HG03469 (cell line): ENCODE measurements around the gene ACOT8.
A peak's percentile ranks its signal among the peaks of the same experiment; 100 is the strongest.
"Not testable (repeated sequence)": the region's sequence is repeated elsewhere in the genome, so short reads cannot be mapped to it uniquely, and the experiment has no call there.

Source experiments
- ATAC-seq: cut with Tn5 transposase; IDR thresholded peaks from one replicate; pipeline ENCODE4 v1.9.1; 2021; ENCODE audit warnings: mild to moderate bottlenecking, moderate library complexity, moderate number of reproducible peaks; ENCODE audit not compliant: unreplicated experiment

The ACOT8 gene

GRCh38 chr20:45857114-45857881, at the start of gene ACOT8, which contains the start of gene ZSWIM3:
Gene ACOT8, minus strand, starts transcription at chr20:45857392. Its CDS starts 77 bp downstream, at chr20:45857315.
Gene ZSWIM3, plus strand, starts transcription at chr20:45857614. Its CDS starts 212 bp downstream, at chr20:45857826.
- peak; percentile 95 for ATAC-seq

DNA sequence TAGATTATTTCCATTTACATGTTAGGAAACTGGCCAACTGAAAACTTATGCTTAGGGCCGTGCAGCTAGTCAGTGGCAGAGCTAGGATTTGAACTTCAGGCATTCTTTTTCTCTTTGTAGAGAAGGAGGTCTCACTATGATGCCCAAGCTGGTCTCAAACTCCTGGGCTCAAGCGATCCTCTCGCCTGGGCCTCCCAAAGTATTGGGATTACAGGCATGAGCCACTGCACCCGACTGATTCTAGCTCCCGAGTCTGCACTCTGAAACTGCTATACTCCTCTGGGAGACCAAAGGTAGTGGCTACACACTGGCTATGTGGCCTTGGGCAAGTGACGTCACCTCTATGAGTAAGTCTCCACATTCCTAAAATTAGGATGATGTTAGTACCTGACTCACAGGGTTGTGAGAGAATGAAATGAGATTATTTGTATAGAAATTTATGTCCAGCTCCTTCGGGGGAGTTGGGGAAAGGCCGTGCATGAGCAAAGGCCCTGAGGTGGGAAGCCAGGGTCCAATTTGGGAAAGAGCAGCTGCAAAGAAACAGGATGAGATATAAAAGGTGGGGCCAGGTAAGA, 48.4 kb upstream of the ACOT8 start:
- ATAC-seq: no peak

GRCh38 chr20:45904583-45905504, 47.7 kb upstream of the ACOT8 start:
- ATAC-seq: no peak

DNA sequence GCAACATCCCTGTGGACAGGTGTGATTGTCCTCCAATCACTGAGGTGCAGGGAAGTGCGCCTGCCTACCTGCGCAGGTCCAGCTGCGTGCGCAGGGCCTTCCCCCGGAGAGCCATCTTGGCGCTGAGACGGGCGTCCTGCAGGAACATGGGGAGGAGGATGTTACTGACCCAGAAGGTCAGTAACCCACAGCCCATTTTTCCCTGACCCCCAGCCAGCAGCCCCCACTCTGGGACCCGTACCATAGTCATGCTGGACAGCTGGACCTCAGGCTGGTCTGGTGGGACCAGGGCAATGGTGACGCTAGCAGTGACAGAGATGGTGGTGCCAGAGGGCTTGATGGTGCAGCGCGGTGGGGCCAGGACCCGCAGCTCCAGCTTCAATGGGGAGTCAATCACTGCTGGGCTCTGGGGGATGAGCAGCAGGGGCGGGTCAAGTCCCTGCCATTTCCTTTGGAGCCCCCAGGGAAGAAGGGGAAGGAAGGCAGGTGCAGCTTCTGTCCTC, 45.1 kb upstream of the ACOT8 start:
- ATAC-seq: no peak

- ATAC-seq: not testable (repeated sequence)
Observed at GRCh38 chr20:45901332-45901731, 44.1 kb upstream of the ACOT8 start.

DNA sequence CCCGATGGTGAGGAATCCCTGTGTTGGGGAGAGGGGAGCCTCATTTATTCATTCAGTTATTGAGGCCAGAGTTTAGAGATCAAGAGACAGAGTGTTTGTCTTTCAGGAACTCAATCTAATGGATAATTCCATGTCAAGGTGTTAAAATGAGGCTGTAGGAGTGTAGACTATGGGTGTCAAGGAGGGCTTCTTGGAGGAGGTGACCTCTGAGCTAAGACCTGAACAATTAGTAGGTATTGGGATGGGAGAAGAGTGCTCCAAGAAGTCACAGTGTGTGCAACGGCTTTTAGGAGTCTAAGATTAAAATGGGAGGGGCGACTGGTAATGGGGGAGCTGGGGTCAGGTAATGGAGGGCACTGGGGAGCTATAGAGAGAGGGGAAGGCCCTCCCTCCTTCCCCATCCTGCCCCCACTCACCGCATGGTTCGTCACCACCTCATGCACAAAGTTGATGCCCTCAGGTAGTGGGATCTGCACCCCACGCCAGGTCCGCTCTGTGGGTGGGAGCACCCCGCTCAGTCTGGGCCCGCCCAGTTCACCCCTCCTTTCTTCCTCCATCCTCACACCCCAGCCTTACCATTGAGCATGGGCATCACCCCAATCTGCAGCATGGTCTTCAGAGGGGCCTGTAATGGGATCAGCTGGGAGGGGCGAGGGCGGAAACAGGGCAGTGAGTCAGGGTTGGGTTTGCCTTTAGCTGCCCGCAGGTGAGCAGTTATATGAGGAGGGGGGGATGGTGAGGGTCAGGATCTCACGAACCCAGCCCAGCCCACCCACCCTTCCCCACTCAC, 42.0 kb upstream of the ACOT8 start:
- no peak for ATAC-seq

- ATAC-seq: no peak
Observed at GRCh38 chr20:45898285-45898684, 41.1 kb upstream of the ACOT8 start.

DNA sequence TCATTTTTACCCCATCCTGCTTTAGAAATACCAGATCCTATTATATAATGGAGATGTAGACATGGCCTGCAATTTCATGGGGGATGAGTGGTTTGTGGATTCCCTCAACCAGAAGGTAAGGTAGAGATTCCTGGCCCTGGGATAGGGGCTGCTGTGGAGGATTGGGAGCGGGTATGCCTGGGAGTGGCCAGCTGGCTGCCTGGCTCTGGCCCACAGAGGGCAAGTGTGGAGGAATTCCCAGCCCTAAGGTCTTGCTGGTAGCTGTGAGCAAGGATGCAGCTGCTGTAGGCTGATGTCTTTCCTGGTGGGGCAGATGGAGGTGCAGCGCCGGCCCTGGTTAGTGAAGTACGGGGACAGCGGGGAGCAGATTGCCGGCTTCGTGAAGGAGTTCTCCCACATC, 40.5 kb upstream of the ACOT8 start:
- no peak for ATAC-seq

GRCh38 chr20:45897289-45897688, 40.1 kb upstream of the ACOT8 start:
- no peak for ATAC-seq

DNA sequence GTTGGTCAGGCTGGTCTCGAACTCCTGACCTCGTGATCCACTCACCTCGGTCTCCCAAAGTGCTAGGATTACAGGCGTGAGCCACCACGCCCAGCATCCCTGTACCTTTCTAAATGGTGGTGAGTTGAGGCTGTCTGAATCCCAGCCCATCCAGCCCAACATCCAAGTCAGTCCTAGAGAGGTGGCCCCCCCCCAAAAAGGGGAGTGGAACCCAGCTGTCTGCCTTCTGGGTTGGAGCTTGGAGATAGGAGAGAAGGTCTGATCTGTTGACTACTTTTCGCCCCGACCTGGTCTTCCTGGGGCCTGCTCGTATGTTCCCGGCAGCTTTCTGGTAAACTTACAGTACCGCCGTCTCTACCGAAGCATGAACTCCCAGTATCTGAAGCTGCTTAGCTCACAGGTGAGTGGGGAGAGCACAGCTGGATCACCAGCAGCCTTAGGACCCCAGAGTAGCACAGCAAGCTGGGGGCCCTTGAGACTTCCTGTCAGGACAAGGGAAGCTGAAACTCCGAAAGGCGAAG, 39.5 kb upstream of the ACOT8 start:
- no peak for ATAC-seq

- no peak for ATAC-seq
Observed at GRCh38 chr20:45894797-45895196, 37.6 kb upstream of the ACOT8 start.

DNA sequence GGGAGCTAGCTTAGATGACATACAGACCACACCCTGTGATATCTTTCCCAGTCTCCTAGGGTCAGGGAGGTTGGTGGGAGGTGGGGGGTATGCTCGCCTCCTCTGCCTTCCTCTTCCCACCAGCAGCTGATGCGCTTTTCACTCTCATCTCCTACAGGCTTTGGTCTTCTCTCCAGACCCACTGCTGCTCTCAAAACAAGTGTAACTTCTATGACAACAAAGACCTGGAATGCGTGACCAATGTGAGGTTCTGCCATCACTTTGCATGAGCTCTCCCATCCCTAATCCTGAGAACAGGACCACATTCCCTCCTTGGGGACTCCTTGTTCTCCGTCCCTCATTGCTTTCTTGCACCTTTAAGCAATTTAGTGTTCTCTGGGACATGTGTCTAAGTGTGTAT, 36.6 kb upstream of the ACOT8 start:
- no peak for ATAC-seq

DNA sequence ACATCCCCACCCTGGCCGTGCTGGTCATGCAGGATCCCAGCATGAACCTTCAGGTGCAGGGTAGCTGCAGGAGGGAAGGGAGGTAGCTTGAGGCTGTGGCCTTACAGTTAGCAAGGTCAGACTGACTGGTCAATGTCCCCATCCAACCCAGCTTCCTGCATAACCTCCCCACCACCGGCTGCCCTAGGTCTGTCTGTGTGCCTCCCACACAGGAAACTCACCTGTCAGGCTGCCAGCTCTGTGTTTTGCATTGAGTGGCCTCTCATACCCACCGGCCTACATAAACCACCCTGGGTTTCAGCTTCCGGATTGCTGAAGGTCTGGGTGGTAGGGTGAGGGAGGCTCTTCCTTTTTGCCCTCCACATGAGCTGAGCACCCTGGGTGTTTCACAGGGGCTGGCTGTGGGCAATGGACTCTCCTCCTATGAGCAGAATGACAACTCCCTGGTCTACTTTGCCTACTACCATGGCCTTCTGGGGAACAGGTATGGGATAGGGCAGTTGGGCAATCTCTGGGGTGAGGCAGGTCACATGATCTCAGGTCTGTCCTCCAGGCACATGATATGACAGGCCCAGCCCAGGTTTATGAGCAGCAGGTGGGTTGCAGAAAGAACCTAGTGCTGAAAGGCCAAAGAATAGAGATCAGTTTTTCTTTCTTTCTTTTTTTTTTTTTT, 35.8 kb upstream of the ACOT8 start:
- ATAC-seq: no peak

GRCh38 chr20:45892049-45892825, 35.0 kb upstream of the ACOT8 start:
- no peak for ATAC-seq

GRCh38 chr20:45890985-45891983, 34.1 kb upstream of the ACOT8 start, which contains the start of the genes CTSA and NEURL2:
Gene CTSA, plus strand, starts transcription at chr20:45891335. Its CDS starts 234 bp downstream, at chr20:45891569.
Gene NEURL2, minus strand, starts transcription at chr20:45891208. Its CDS starts 217 bp downstream, at chr20:45890991.
- no peak for ATAC-seq

DNA sequence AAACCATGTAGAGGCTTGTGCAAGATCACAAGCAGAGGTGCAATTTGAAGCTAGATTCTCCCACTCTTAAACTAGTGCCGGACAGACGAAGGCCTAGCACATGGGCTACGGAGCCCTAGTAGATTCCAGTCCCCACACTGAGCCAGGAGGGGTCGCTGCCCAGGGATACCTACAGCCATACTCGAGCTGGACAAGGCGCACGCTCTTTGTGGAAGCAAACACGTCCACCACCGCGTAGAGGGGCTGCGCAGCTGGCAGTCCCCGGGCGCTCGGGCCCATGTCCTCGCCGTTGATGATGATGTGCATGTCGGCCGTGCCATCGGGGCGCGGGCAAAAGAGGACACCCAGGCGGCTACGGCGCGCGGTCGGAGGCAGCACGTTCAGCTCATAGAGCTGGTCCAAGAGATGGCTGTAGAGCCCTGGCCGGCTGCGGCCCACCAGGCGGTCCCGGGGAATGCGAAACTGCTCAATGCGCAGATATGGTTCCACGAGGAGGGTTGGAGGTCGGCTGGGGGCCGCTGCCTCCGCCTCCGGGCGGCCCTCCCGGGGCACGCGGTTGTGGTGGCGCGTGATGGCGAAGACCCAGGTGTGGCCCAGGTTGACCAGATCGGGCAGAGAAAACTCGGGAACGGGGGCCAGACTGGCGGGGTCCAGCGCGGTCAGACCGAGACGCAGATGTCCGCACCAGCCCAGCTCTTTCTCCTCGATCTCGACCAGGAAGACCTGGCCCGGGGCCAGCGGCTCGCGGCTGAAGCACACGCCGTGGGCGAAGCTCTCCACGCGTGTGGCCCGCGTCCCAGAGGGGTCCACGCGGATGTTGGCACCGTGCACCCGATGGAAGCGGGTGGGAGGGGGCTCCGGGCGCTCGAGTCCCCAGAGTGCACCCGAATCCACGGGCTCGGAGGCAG, 33.1 kb upstream of the ACOT8 start:
- no peak for ATAC-seq
